Stimulated activated naive CD8-positive, alpha-beta T cell treated with anti-CD3 and anti-CD28 coated beads, Interleukin-15, Interleukin-2, amounts not matched to agents 100 ng/mL and 50 ng/mL, for 24 hours (primary cell): Measurements from ENCODE around the gene PSME2.

ENCODE experiments used
- H3K27ac Mint-ChIP-seq: one replicate; pipeline ENCODE4 v1.8.0; 2021; ENCODE audit warnings: mild to moderate bottlenecking, mixed read lengths
- H3K27me3 Mint-ChIP-seq: one replicate; pipeline ENCODE4 v1.8.0; 2021; ENCODE audit warnings: mixed read lengths
- H3K36me3 Mint-ChIP-seq: one replicate; pipeline ENCODE4 v1.8.0; 2021; ENCODE audit warnings: low read depth, mixed read lengths
- H3K4me1 Mint-ChIP-seq: one replicate; pipeline ENCODE4 v1.8.0; 2021; ENCODE audit warnings: low read depth, mixed read lengths
- H3K4me3 Mint-ChIP-seq: one replicate; pipeline ENCODE4 v1.8.0; 2021; ENCODE audit warnings: mild to moderate bottlenecking, mixed read lengths
- H3K9me3 Mint-ChIP-seq: one replicate; pipeline ENCODE4 v1.8.0; 2021; ENCODE audit warnings: mixed read lengths

The PSME2 gene

GRCh38 chr14:24146453-24146977 lies at the start of gene PSME2:
Gene PSME2, minus strand, starts transcription at chr14:24146610. Its CDS starts 29 bp downstream, at chr14:24146581.
- H3K27ac Mint-ChIP-seq: peak within 1 kb of the TSS; percentile 98
- H3K4me3 Mint-ChIP-seq: peak within 1 kb of the TSS; percentile 99
- peaks cover 69% of the 10 kb centered on the region for H3K36me3 Mint-ChIP-seq
- peaks cover 68% of the 10 kb centered on the region for H3K4me1 Mint-ChIP-seq
- no peaks in the 10 kb centered on the region for H3K9me3 Mint-ChIP-seq
- H3K27me3 Mint-ChIP-seq: no peaks in the 10 kb centered on the region

- H3K4me3 Mint-ChIP-seq: peak within 1 kb of the TSS; percentile 88
- peaks cover 42% of the 10 kb centered on the region for H3K36me3 Mint-ChIP-seq
- H3K9me3 Mint-ChIP-seq: no peaks in the 10 kb centered on the region
- H3K27ac Mint-ChIP-seq: peak within 1 kb of the TSS; percentile 89
- H3K4me1 Mint-ChIP-seq: peaks cover 63% of the 10 kb centered on the region
- H3K27me3 Mint-ChIP-seq: no peaks in the 10 kb centered on the region
Observed at GRCh38 chr14:24195186-24196070, 49.0 kb upstream of the PSME2 start, which contains the start of gene TM9SF1. Gene TM9SF1, minus strand, starts transcription at chr14:24195441. Its CDS starts 422 bp downstream, at chr14:24195019.

DNA sequence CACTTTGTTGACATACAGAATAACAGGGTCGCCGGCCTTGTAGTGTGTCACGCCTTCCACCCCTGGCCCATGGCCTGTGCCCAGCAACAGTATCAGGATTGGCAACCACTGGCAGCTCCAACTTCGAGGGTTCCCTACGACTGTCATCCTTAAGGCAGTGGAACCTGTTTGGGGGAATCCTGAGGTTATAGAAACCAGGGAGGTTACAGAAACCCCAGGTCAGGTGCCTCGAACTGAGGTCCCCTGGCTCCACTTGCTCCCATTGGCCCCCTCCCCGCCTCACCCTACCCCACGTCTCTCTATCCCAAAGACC lies 48.4 kb upstream of the PSME2 start:
- H3K9me3 Mint-ChIP-seq: no peaks in the 10 kb centered on the region
- H3K36me3 Mint-ChIP-seq: peaks cover 42% of the 10 kb centered on the region
- H3K27me3 Mint-ChIP-seq: no peaks in the 10 kb centered on the region
- peak overlapping the region; percentile 89 for H3K27ac Mint-ChIP-seq
- H3K4me3 Mint-ChIP-seq: peak overlapping the region; percentile 88
- peaks cover 64% of the 10 kb centered on the region for H3K4me1 Mint-ChIP-seq

DNA sequence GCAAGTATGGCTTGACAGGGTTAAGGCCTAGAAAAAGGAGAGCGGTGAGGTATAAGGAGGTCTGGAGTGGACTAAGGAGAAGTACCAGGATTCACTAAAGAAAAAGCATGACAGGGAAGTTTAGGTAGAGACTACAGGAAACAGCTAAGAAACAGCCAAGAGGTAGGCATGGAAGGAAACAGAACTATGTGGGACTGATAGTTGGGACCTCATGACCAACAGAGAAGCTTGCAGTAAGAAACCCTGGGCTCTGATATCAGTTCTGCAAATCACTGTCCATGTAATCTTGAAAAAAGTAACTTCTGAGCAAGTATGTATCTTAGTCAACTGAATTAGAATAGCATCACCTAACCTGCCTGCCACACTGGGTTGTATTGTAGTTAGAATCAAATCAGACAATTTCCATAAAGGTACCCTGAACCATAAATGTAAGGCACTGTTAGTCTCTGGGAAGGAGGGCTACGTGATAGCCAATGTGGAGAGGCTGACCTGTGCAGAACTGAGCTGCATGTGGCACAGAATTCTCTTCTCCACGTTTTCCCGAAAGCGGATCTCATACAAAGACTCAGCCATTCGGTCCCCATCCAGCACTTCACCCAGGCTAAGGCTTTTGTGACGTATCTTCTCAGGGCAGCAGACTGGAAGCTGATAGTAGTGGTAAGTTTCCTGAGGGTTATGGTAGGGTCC lies 47.9 kb upstream of the PSME2 start:
- peak overlapping the region; percentile 89 for H3K27ac Mint-ChIP-seq
- no peaks in the 10 kb centered on the region for H3K9me3 Mint-ChIP-seq
- peaks cover 41% of the 10 kb centered on the region for H3K36me3 Mint-ChIP-seq
- H3K27me3 Mint-ChIP-seq: no peaks in the 10 kb centered on the region
- peak overlapping the region; percentile 88 for H3K4me3 Mint-ChIP-seq
- H3K4me1 Mint-ChIP-seq: peaks cover 64% of the 10 kb centered on the region

GRCh38 chr14:24192933-24193332 lies 46.5 kb upstream of the PSME2 start:
- no peak overlapping the region for H3K27ac Mint-ChIP-seq
- no peaks in the 10 kb centered on the region for H3K9me3 Mint-ChIP-seq
- H3K4me3 Mint-ChIP-seq: no peak overlapping the region
- H3K27me3 Mint-ChIP-seq: no peaks in the 10 kb centered on the region
- H3K36me3 Mint-ChIP-seq: peaks cover 37% of the 10 kb centered on the region
- peaks cover 61% of the 10 kb centered on the region for H3K4me1 Mint-ChIP-seq

- no peak overlapping the region for H3K27ac Mint-ChIP-seq
- H3K4me1 Mint-ChIP-seq: peaks cover 59% of the 10 kb centered on the region
- peaks cover 47% of the 10 kb centered on the region for H3K36me3 Mint-ChIP-seq
- no peak overlapping the region for H3K4me3 Mint-ChIP-seq
- H3K27me3 Mint-ChIP-seq: no peaks in the 10 kb centered on the region
- H3K9me3 Mint-ChIP-seq: no peaks in the 10 kb centered on the region
Observed at GRCh38 chr14:24190416-24190815, 44.0 kb upstream of the PSME2 start.

DNA sequence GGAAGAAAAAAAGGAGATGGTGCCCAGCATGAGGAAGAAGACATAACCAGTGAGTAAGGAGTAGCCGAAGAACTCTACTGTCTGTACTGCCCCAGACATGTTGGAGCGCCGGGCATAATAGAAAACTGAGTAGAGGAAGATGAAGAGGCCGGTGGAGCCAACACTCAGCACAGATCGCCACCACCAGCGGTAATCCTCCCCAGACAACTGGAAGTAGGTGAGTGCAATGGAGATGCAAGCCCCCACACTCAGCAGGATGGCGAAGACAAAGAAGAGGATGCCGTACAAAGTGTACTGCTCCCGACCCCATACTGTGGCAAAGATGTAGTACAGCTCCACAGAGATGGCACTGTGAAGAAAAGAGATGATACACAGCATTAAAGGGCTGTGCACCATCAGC lies 43.0 kb upstream of the PSME2 start:
- Mint-ChIP-seq H3K4me3 (peak overlapping the region; percentile 90), H3K36me3 (peaks cover 50% of the 10 kb centered on the region), H3K9me3 (no peaks in the 10 kb centered on the region), H3K4me1 (peaks cover 53% of the 10 kb centered on the region), H3K27ac (peak overlapping the region; percentile 95), H3K27me3 (no peaks in the 10 kb centered on the region)

DNA sequence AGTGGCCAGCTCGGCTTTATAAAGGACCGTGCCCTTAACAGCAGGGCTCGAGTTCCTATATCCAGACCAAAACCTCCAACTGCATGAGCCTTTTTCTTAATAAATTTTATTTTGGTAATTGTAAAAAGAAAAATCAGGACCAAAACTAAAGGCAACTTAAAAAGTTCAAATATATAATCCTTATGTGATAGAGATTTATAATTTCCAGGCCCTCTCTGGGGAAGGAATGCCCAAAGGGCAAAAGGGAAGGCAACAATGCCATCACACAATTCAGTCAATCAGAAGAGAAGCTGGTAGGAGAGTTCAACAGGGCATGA lies 42.6 kb upstream of the PSME2 start:
- peaks cover 48% of the 10 kb centered on the region for H3K4me1 Mint-ChIP-seq
- peaks cover 50% of the 10 kb centered on the region for H3K36me3 Mint-ChIP-seq
- H3K9me3 Mint-ChIP-seq: no peaks in the 10 kb centered on the region

GRCh38 chr14:24188251-24189058 lies 42.0 kb upstream of the PSME2 start, which contains the start of gene IPO4:
Gene IPO4, minus strand, starts transcription at chr14:24188816. Its CDS starts 29 bp downstream, at chr14:24188787.
- Mint-ChIP-seq H3K4me1 (peaks cover 46% of the 10 kb centered on the region), H3K36me3 (peaks cover 53% of the 10 kb centered on the region), H3K27ac (peak within 1 kb of the TSS; percentile 95), H3K4me3 (peak within 1 kb of the TSS; percentile 90), H3K9me3 (no peaks in the 10 kb centered on the region), H3K27me3 (no peaks in the 10 kb centered on the region)

More for the DNA sequence above, 42.6 kb upstream of the PSME2 start:
- peak overlapping the region; percentile 90 for H3K4me3 Mint-ChIP-seq
- no peaks in the 10 kb centered on the region for H3K27me3 Mint-ChIP-seq
- peak overlapping the region; percentile 95 for H3K27ac Mint-ChIP-seq

DNA sequence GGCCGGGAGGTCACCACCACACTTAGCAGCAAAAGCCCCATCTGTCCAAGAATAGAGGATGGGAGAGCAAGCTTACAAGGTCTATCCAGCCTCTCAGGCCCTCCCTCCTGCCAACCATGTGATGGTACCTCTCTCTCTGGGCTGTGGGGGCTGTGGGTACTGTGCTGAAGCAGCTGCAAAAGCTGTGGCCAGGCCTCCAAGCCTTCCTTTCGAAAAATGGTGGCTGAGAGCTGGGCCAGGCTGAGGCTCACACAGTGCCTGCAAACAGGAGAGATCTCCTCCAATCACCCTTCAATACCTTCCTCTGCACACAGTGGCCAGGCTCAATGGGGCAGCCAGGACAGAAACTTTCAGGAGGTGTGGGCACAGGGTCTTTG lies 41.1 kb upstream of the PSME2 start:
- H3K27me3 Mint-ChIP-seq: no peaks in the 10 kb centered on the region
- H3K4me3 Mint-ChIP-seq: peak overlapping the region; percentile 90
- H3K9me3 Mint-ChIP-seq: no peaks in the 10 kb centered on the region
- H3K36me3 Mint-ChIP-seq: peaks cover 53% of the 10 kb centered on the region
- H3K4me1 Mint-ChIP-seq: peaks cover 39% of the 10 kb centered on the region
- peak overlapping the region; percentile 95 for H3K27ac Mint-ChIP-seq

DNA sequence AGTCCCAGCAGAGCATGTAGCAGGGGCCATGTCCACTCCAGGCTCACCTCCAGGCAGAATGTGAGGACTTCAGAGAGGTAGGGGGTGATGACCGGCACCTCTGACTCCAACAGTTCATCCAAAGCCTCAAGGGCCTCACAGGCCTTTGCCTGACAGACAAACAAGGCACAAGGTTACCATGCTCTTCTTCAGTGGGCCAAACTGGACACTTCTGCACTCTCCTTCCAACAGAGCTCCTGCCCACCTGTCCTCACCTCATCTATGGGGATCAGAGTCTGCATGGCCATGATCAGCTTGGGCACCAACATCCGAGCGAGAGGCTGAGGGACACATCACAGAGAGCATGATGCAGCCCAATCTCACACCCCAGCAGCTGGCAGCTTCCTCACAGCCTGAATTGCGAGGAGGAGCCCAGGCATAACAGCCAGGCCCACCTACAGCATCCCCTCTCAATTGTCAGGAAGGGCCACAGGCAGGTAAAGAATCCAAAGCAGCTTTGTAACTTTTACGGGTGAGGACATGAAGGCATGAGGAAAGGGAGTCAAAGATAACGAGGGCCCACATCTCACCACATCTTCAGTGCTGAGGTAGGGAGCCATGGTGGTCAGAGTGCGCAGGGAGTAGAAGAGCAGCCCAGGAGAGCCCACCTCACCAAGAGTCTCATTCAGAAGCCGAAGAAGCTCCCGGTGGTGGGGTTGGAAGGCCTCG lies 40.6 kb upstream of the PSME2 start:
- no peaks in the 10 kb centered on the region for H3K27me3 Mint-ChIP-seq
- no peaks in the 10 kb centered on the region for H3K9me3 Mint-ChIP-seq
- peaks cover 54% of the 10 kb centered on the region for H3K36me3 Mint-ChIP-seq
- H3K4me1 Mint-ChIP-seq: peaks cover 34% of the 10 kb centered on the region
- peak overlapping the region; percentile 90 for H3K4me3 Mint-ChIP-seq
- peak overlapping the region; percentile 59 for H3K27ac Mint-ChIP-seq

GRCh38 chr14:24185741-24186140 lies 39.3 kb upstream of the PSME2 start:
- peak overlapping the region; percentile 55 for H3K27ac Mint-ChIP-seq
- H3K9me3 Mint-ChIP-seq: no peaks in the 10 kb centered on the region
- H3K36me3 Mint-ChIP-seq: peaks cover 57% of the 10 kb centered on the region

DNA sequence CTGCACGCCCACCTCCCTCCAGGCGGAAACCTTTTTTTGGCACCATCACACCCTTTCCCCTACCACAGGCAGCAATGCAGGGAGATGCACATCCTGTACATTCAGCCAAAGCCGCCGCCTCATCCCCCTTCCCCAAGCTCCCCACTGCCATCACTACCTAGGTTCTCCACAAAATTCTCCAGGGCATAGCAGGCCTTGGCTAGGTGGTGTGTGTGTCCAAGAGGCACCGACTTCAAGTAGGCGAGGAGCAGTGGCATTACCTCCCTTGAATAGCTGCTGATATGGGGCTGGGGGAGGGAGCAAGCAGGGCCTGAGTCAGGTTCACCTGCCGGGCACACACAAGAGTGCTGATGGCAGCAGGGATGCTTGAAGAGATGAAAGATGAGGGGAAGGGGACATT lies 38.6 kb upstream of the PSME2 start:
- peaks cover 54% of the 10 kb centered on the region for H3K36me3 Mint-ChIP-seq

More at GRCh38 chr14:24185741-24186140, 39.3 kb upstream of the PSME2 start:
- Mint-ChIP-seq H3K4me1 (peaks cover 32% of the 10 kb centered on the region), H3K4me3 (no peak overlapping the region), H3K27me3 (no peaks in the 10 kb centered on the region)

More for the DNA sequence above, 38.6 kb upstream of the PSME2 start:
- Mint-ChIP-seq H3K9me3 (no peaks in the 10 kb centered on the region), H3K27me3 (no peaks in the 10 kb centered on the region), H3K4me3 (no peak overlapping the region), H3K4me1 (peaks cover 27% of the 10 kb centered on the region), H3K27ac (no peak overlapping the region)
